ENCODE measurements around the gene ARRB1.

DNA sequence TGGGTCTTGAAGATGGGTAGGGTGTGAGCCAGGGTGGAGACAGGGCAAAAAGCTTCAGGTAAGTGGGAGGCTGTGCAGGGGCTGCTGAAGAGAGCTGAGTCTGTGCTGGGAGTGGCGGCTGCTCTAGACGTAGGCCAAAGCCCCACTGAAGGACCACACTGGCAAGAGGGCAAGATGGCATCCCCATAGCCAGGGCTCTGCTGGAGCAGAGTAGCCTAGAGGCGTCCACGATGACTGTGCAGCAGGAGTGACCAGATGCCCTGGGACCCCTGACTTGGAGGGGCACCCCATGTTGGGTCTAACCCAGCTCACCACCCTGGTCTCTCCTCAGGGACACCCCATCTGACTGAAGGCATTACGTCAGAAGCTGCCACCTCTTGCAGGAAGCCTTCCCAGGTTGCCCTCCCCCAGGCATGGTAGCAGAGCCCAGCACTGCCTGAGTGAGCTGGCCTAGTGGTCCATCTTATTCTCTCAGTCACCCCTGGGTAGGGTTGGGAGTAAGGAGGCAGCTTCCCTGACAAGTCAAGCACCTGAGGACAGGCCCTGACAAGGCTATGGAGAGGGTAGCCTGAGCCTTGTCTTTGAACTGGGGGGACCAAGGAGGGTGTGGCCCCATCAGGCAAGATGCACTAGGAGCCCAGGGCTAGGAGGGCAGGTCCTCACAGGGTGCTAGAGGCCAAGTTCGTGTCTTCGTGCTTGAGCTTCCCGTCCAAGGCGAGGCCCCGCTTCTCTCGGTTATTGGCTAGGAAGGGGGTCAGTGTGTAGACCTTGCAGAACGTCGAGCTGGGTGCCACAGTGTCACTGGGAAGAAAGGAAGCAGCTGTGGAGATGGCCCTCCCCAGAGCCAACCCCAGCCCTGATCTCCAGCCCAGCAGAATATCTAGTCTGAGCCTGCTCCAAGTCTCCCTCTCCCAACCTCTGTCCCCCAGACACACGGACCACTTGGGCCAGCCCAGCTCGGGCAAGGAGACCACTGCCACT, 77.8 kb downstream of the ARRB1 start:
- TF ChIP-seq, protein P1, sequence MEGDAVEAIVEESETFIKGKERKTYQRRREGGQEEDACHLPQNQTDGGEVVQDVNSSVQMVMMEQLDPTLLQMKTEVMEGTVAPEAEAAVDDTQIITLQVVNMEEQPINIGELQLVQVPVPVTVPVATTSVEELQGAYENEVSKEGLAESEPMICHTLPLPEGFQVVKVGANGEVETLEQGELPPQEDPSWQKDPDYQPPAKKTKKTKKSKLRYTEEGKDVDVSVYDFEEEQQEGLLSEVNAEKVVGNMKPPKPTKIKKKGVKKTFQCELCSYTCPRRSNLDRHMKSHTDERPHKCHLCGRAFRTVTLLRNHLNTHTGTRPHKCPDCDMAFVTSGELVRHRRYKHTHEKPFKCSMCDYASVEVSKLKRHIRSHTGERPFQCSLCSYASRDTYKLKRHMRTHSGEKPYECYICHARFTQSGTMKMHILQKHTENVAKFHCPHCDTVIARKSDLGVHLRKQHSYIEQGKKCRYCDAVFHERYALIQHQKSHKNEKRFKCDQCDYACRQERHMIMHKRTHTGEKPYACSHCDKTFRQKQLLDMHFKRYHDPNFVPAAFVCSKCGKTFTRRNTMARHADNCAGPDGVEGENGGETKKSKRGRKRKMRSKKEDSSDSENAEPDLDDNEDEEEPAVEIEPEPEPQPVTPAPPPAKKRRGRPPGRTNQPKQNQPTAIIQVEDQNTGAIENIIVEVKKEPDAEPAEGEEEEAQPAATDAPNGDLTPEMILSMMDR (IDR thresholded peaks at IDR 0.05), result no peak
- TF ChIP-seq POLR2A (IDR thresholded peaks at IDR 0.05), result no peak
